Mesendoderm (in vitro differentiated cells): ENCODE data around the gene C2.
"Not testable (repeated sequence)": the region's sequence is repeated elsewhere in the genome, so short reads cannot be mapped to it uniquely, and the experiment has no call there.

Experiments
- DNase-seq: peaks from one replicate; pipeline ENCODE4 v3.0.0; 2013
- H2AK5ac ChIP-seq: 2 replicates; pipeline ENCODE4 v1.6.1; 2013; ENCODE audit warnings: low read length, inconsistent platforms
- H2BK120ac ChIP-seq: 2 replicates; pipeline ENCODE4 v1.6.1; 2013; ENCODE audit warnings: low read depth, mild to moderate bottlenecking, low read length, moderate library complexity, mixed read lengths
- H2BK15ac ChIP-seq: replicated peaks from 2 replicates; pipeline ENCODE4 v1.6.1; 2013; ENCODE audit warnings: low read depth, mild to moderate bottlenecking, moderate library complexity
- H2BK5ac ChIP-seq: 2 replicates; pipeline ENCODE4 v1.6.1; 2013; ENCODE audit warnings: low read length, inconsistent platforms
- H3K18ac ChIP-seq: 2 replicates; pipeline ENCODE4 v1.6.1; 2013; ENCODE audit warnings: mild to moderate bottlenecking, low read length, mixed read lengths
- H3K23ac ChIP-seq: one replicate; pipeline ENCODE4 v1.6.1; 2013; ENCODE audit warnings: low read length
- H3K27ac ChIP-seq: 2 replicates; pipeline ENCODE4 v1.5.1; 2013; ENCODE audit warnings: low read depth, mild to moderate bottlenecking, inconsistent platforms, low read length, moderate library complexity
- H3K27me3 ChIP-seq: 2 replicates; pipeline ENCODE4 v1.6.1; 2013; ENCODE audit warnings: low read length, control low read depth, mild to moderate bottlenecking, inconsistent platforms; ENCODE audit not compliant: insufficient read depth, poor library complexity
- H3K36me3 ChIP-seq: 2 replicates; pipeline ENCODE4 v1.6.1; 2013; ENCODE audit warnings: low read length, inconsistent platforms; ENCODE audit not compliant: control insufficient read depth, insufficient read depth
- H3K4ac ChIP-seq: one replicate; pipeline ENCODE4 v1.6.1; 2013; ENCODE audit warnings: low read depth, mild to moderate bottlenecking, low read length, moderate library complexity
- H3K4me1 ChIP-seq: 2 replicates; pipeline ENCODE4 v1.6.1; 2013; ENCODE audit warnings: low read depth, low read length, inconsistent platforms; ENCODE audit not compliant: control insufficient read depth
- H3K4me2 ChIP-seq: 2 replicates; pipeline ENCODE4 v1.6.1; 2013; ENCODE audit warnings: low read length
- H3K4me3 ChIP-seq: 2 replicates; pipeline ENCODE4 v1.5.1; 2013; ENCODE audit warnings: mild to moderate bottlenecking, low read length
- H3K56ac ChIP-seq: one replicate; pipeline ENCODE4 v1.6.1; 2013; ENCODE audit warnings: low read length
- H3K79me1 ChIP-seq: 2 replicates; pipeline ENCODE4 v1.6.1; 2013; ENCODE audit warnings: low read length, inconsistent platforms
- H3K79me2 ChIP-seq: 2 replicates; pipeline ENCODE4 v1.6.1; 2013; ENCODE audit warnings: mild to moderate bottlenecking, low read length; ENCODE audit not compliant: control insufficient read depth, insufficient read depth
- H3K9ac ChIP-seq: 2 replicates; pipeline ENCODE4 v1.6.1; 2013; ENCODE audit warnings: low read length, inconsistent platforms
- H4K5ac ChIP-seq: one replicate; pipeline ENCODE4 v1.6.1; 2013; ENCODE audit warnings: low read length
- H4K8ac ChIP-seq: one replicate; pipeline ENCODE4 v1.6.1; 2013; ENCODE audit warnings: low read depth, mild to moderate bottlenecking, control low read depth, low read length, moderate library complexity
- WGBS: extraction: QIAGEN DNeasy Blood & Tissue Kit; methylation state at CpG from one replicate; pipeline ENCODE4 v1.1.7; 2013; ENCODE audit warnings: low lambda C conversion rate, missing lambda C conversion rate; ENCODE audit not compliant: insufficient coverage; ENCODE audit errors: extremely low coverage; 5-methylcytosine and 5-hydroxymethylcytosine counted together

Gene C2

DNA sequence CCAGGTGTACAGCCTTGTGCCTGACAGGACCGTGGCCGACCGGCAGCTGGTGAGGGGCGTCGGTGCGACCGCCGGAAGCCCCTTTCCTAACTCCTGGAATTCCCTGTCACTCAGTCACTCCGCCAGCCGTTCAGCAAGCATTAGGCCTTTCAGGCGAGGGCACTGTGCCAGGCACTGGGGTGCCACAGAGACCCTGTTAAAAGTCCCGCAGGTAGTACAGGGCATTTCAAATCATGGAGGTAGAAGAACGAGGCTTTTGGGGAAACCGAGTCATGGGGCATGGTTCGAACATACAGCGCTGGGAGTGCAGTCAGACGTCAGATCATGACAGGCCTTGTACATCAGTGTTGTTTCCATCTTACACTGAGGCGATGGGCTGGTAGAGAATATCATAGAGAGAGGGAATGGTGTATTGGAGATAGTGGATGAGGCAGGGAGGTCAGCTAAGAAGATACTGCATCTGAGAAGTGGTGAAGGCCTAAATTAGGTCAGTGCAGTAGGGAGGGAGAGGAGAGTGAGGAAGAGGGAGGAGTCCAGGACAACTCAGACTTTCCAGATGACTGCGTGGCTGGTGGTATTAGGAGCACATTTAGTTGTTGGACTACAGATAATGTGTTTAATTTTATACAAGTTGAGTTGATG lies 45.3 kb downstream of the C2 start:
- Histone ChIP-seq H4K5ac (no peak overlapping the region), H3K23ac (no peak overlapping the region), H4K8ac (no peak overlapping the region), H3K56ac (peak overlapping the region; percentile 73), H3K4me3 (peak overlapping the region; percentile 36), H3K4ac (no peak overlapping the region), H3K9ac (peak overlapping the region; percentile 81), H2BK5ac (no peak overlapping the region), H2AK5ac (no peak overlapping the region), H3K27me3 (no peaks in the 10 kb centered on the region), H3K4me2 (peak overlapping the region; percentile 88), H2BK120ac (no peak overlapping the region), H2BK15ac (no peak overlapping the region), H3K4me1 (peaks cover 3% of the 10 kb centered on the region), H3K36me3 (peaks cover 4% of the 10 kb centered on the region), H3K79me1 (peaks cover 5% of the 10 kb centered on the region), H3K18ac (no peak overlapping the region), H3K79me2 (peaks cover 3% of the 10 kb centered on the region), H3K27ac (peak overlapping the region; percentile 72)
- no CpG with 5 or more reads among the region's 19 CpGs for whole genome bisulfite sequencing
- peak; percentile 11 for DNase-seq

GRCh38 chr6:31976065-31976464 lies 48.5 kb downstream of the C2 start:
- not testable (repeated sequence) for H4K8ac ChIP-seq, H2BK15ac ChIP-seq, H3K4me1 ChIP-seq, H2BK120ac ChIP-seq, H3K27ac ChIP-seq, H3K4ac ChIP-seq, H3K18ac ChIP-seq, H3K4me3 ChIP-seq, H3K56ac ChIP-seq, H3K27me3 ChIP-seq, H3K79me1 ChIP-seq, H3K4me2 ChIP-seq, H4K5ac ChIP-seq, H3K79me2 ChIP-seq, DNase-seq, H3K23ac ChIP-seq, H3K36me3 ChIP-seq, H3K9ac ChIP-seq, H2BK5ac ChIP-seq, H2AK5ac ChIP-seq
- no CpG with 5 or more reads among the region's 30 CpGs for WGBS

DNA sequence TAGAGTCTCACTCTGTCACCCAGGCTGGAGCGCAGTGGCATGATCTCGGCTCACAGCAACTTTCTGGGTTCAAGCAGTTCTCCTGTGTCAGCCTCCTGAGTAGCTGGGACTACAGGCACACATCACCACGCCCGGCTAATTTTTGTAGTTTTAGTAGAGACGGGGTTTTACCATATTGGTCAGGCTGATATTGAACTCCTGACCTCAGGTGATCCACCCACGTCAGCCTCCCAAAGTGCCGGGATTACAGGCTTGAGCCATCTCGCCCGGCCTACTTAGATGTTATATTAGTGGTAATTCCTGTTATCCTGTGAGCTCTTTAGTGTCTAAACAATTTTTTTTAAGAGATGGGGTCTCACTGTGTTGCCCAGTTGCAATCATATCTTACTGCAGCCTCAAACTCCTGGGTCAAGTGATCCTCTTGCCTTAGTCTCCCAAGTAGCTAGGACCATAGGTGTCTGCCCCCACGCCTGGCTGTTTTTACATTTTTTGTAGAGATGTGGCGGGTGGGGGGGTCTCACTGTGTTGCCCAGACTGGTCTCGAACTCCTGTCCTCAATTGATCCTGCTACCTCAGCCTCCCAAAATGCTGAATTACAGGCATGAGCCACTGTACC lies 50.4 kb downstream of the C2 start:
- Histone ChIP-seq H3K4ac (no peak overlapping the region), H4K8ac (no peak overlapping the region), H3K18ac (no peak overlapping the region), H3K4me1 (peaks cover 2% of the 10 kb centered on the region), H3K4me3 (no peak overlapping the region), H3K27ac (no peak overlapping the region), H3K79me2 (peaks cover 2% of the 10 kb centered on the region), H2BK120ac (no peak overlapping the region), H2BK15ac (no peak overlapping the region), H3K23ac (no peak overlapping the region), H4K5ac (no peak overlapping the region), H3K79me1 (peaks cover 4% of the 10 kb centered on the region), H3K9ac (no peak overlapping the region), H2BK5ac (no peak overlapping the region), H2AK5ac (no peak overlapping the region), H3K36me3 (no peaks in the 10 kb centered on the region), H3K56ac (no peak overlapping the region), H3K4me2 (no peak overlapping the region), H3K27me3 (no peaks in the 10 kb centered on the region)
- DNase-seq = no peak
- WGBS = no CpG with 5 or more reads among the region's 12 CpGs

- Histone ChIP-seq H2BK5ac (no peak overlapping the region), H4K8ac (no peak overlapping the region), H3K27ac (no peak overlapping the region), H2AK5ac (no peak overlapping the region), H3K9ac (no peak overlapping the region), H3K56ac (no peak overlapping the region), H3K4me1 (no peaks in the 10 kb centered on the region), H3K36me3 (no peaks in the 10 kb centered on the region), H2BK120ac (no peak overlapping the region), H3K23ac (no peak overlapping the region), H3K79me2 (no peaks in the 10 kb centered on the region), H2BK15ac (no peak overlapping the region), H3K4me2 (no peak overlapping the region), H3K79me1 (no peaks in the 10 kb centered on the region), H3K4me3 (no peak overlapping the region), H3K18ac (no peak overlapping the region), H4K5ac (no peak overlapping the region), H3K4ac (no peak overlapping the region), H3K27me3 (no peaks in the 10 kb centered on the region)
- DNase-seq = no peak
- no CpG with 5 or more reads among the region's 5 CpGs for WGBS
Measured at GRCh38 chr6:31978831-31979230, 51.3 kb downstream of the C2 start.

GRCh38 chr6:31979238-31979898 lies 51.9 kb downstream of the C2 start:
- no peak overlapping the region for H3K4me3 ChIP-seq
- no peak overlapping the region for H3K56ac ChIP-seq
- no peaks in the 10 kb centered on the region for H3K4me1 ChIP-seq
- H3K79me1 ChIP-seq = no peaks in the 10 kb centered on the region
- H3K18ac ChIP-seq = no peak overlapping the region
- H3K23ac ChIP-seq = no peak overlapping the region
- H3K9ac ChIP-seq = no peak overlapping the region
- H3K79me2 ChIP-seq = no peaks in the 10 kb centered on the region
- no peak overlapping the region for H4K5ac ChIP-seq
- no peaks in the 10 kb centered on the region for H3K36me3 ChIP-seq
- no peak overlapping the region for H2BK120ac ChIP-seq
- no peak overlapping the region for H3K27ac ChIP-seq
- H2BK5ac ChIP-seq = no peak overlapping the region
- H2BK15ac ChIP-seq = no peak overlapping the region
- no peaks in the 10 kb centered on the region for H3K27me3 ChIP-seq
- H3K4ac ChIP-seq = no peak overlapping the region
- H4K8ac ChIP-seq = no peak overlapping the region
- WGBS = no CpG with 5 or more reads among the region's 3 CpGs
- DNase-seq = no peak
- H2AK5ac ChIP-seq = no peak overlapping the region
- H3K4me2 ChIP-seq = no peak overlapping the region
